ENCODE data around the gene RHOJ. TPM values are rescaled to one million over a fixed set of nuclear protein-coding genes. Genes with fewer than 3 reads are reported as not detected.
"Not testable (repeated sequence)": the region's sequence is repeated elsewhere in the genome, so short reads cannot be mapped to it uniquely, and the experiment has no call there.

RHOJ gene
- total RNA-seq, result not detected

DNA sequence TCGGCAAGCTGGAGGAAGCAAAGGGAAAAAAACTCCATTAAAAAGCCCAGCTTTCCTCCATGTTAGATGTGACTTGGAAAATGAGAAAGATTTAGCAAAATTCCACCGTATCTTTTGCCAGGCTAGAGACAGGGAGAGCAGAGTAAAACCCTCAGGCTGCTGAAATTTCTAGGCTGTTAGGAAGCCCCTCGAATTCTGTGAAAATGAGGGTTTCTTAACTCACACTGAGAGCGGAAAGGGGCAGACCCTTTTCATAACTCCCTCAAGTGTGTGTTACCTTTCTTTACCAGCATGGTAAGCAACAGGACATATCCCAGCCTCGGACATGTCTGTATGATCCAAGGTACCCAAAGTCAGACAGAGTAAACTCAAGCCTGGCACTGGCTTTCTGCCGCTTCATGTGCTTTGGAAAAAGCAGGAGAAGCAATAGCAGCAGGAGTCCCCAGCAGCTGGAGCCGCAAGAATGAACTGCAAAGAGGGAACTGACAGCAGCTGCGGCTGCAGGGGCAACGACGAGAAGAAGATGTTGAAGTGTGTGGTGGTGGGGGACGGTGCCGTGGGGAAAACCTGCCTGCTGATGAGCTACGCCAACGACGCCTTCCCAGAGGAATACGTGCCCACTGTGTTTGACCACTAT lies at the start of gene RHOJ:
TSS of gene RHOJ (plus strand) at position 37 of the 637 bp plus-strand sequence. CDS start at position 464, 427 bp downstream.
- ChIA-PET CTCF (no interaction called here), POLR2A (no interaction called here)
- Mint-ChIP-seq H3K27ac (no peak within 1 kb of the TSS), H3K9me3 (no peaks in the 10 kb centered on the region), H3K27me3 (peaks cover 5% of the 10 kb centered on the region), H3K4me1 (no peaks in the 10 kb centered on the region), H3K4me3 (no peak within 1 kb of the TSS), H3K36me3 (ENCODE audit: low read depth) (no peaks in the 10 kb centered on the region)
- DNase-seq, result no peak

DNA sequence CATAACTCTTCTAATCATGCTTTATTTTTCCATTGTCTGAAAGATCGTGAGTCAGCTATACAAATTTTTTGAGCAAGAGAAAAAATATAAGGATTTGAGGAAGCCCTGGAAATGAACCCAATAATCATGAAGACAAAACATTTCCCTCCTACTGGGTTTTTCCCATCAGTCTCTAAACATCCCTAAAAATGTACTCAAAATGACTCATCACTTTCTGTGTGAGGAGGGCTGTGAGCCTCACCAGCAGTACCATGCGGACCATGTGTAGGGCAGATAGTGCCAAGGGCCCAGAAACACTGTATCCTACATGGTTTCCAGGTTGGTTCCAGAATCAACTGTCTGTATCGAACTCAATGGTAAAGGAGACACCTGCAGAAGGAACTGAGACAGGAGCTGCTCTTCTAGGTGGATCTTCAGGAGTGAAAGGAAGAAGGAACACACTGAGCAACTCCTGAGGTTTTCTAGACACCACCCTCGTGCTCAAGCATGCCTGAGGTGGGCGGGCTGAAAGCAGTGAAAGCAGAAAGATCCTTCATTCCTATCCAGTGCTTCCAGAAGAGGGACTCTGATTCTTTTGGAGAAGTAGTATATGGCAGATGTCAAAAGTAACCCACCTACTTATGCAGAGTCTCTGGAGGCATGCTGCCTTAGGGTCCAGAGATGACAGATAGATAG lies 48.6 kb upstream of the RHOJ start:
- H3K36me3 Mint-ChIP-seq (ENCODE audit: low read depth), result no peaks in the 10 kb centered on the region
- no peaks in the 10 kb centered on the region for H3K27me3 Mint-ChIP-seq
- H3K27ac Mint-ChIP-seq, result no peak overlapping the region
- H3K4me3 Mint-ChIP-seq, result no peak overlapping the region
- no peaks in the 10 kb centered on the region for H3K9me3 Mint-ChIP-seq
- ChIA-PET POLR2A (no interaction called here), CTCF (no interaction called here)
- H3K4me1 Mint-ChIP-seq, result no peaks in the 10 kb centered on the region
- DNase-seq, result no peak

DNA sequence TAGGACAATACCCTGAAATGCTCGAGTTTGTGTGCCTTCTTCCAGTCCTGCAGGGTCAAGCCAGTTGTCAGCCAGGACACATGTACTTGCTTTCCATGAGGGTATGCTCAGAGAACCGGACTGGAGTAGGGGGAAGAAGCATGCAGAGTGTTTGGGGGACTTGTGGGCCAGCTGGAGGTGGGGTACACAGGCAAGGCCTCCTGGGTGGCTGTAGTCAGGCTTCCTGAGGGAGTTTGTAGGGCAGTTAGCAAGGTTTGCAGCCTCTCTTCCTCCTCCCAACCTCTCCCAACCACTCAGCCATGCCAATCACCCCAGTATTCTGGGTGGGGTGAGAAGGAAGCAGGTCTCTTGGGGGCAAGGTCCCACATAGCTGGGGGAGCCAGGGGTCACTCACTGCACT lies 47.0 kb upstream of the RHOJ start:
- CTCF ChIA-PET, result no interaction called here
- no peaks in the 10 kb centered on the region for H3K4me1 Mint-ChIP-seq
- no peak for DNase-seq
- H3K27me3 Mint-ChIP-seq, result no peaks in the 10 kb centered on the region
- POLR2A ChIA-PET, result no interaction called here
- no peaks in the 10 kb centered on the region for H3K9me3 Mint-ChIP-seq
- H3K36me3 Mint-ChIP-seq (ENCODE audit: low read depth), result no peaks in the 10 kb centered on the region
- H3K27ac Mint-ChIP-seq, result no peak overlapping the region
- H3K4me3 Mint-ChIP-seq, result no peak overlapping the region

DNA sequence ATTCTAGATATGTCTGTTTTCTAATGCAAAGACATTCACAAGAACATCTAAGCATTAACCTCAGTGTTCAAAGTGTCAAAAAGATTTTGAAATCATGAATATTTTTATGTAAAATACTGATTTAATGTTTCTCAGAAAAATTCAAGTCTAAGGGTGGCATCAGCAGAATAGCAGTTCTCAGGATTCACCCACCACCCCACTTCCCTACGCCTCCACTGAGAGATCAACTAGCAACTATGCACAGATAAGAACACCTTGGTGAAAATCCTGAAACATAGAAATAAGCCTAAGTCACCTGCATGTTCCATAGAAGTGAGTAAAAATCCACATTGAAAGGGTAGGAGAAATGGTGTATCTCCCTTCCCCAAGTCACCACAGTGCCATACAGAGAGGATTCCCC lies 40.9 kb upstream of the RHOJ start:
- DNase-seq, result no peak
- no peaks in the 10 kb centered on the region for H3K27me3 Mint-ChIP-seq
- no peak overlapping the region for H3K27ac Mint-ChIP-seq
- peaks cover 3% of the 10 kb centered on the region for H3K9me3 Mint-ChIP-seq
- no peak overlapping the region for H3K4me3 Mint-ChIP-seq
- POLR2A ChIA-PET, result no interaction called here
- H3K36me3 Mint-ChIP-seq (ENCODE audit: low read depth), result no peaks in the 10 kb centered on the region
- H3K4me1 Mint-ChIP-seq, result no peaks in the 10 kb centered on the region
- CTCF ChIA-PET, result no interaction called here

DNA sequence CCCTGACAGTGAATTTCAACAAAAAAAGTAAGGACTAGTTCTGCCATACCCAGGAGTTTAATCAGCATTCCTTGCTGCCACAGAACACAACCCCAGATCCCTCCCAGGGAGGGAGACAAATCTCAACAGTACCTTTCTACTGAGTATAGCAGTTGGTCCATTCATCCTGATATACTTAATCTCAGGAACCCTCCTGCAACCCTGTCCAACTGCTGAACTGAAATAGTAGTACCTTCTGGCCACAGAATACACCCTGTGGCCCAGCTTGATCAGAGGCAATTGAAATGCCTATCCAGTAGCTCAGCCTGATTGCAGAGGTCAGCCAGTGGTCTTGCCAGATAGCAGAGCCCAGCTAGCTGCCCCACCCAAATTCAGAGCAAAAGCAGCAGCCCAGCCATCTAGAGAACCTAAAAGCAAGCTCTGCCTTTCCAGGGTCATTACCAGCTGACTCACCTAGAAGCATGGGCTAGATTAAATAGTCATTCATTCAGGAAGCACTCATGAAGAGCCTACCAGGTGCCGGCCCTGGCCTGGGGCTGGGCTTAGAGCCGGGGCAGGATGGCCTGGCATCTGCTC lies 40.0 kb upstream of the RHOJ start:
- Mint-ChIP-seq H3K27me3 (no peaks in the 10 kb centered on the region), H3K36me3 (ENCODE audit: low read depth) (no peaks in the 10 kb centered on the region), H3K4me1 (no peaks in the 10 kb centered on the region), H3K4me3 (no peak overlapping the region), H3K27ac (no peak overlapping the region), H3K9me3 (peaks cover 3% of the 10 kb centered on the region)
- CTCF ChIA-PET, result no interaction called here
- no peak for DNase-seq
- POLR2A ChIA-PET, result no interaction called here

DNA sequence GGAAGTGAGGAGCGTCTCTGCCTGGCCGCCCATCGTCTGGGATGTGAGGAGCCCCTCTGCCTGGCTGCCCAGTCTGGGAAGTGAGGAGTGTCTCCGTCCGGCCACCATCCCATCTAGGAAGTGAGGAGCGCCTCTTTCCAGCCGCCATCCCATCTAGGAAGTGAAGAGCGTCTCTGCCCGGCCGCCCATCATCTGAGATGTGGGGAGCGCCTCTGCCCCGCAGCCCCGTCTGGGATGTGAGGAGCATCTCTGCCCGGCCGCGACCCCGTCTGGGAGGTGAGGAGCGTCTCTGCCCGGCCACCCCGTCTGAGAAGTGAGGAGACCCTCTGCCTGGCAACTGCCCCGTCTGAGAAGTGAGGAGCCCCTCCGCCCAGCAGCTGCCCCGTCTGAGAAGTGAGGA lies 39.0 kb upstream of the RHOJ start:
- DNase-seq; H3K4me3 Mint-ChIP-seq; H3K27ac Mint-ChIP-seq; H3K36me3 Mint-ChIP-seq (ENCODE audit: low read depth); H3K4me1 Mint-ChIP-seq; H3K9me3 Mint-ChIP-seq; POLR2A ChIA-PET; H3K27me3 Mint-ChIP-seq; CTCF ChIA-PET: not testable (repeated sequence)

DNA sequence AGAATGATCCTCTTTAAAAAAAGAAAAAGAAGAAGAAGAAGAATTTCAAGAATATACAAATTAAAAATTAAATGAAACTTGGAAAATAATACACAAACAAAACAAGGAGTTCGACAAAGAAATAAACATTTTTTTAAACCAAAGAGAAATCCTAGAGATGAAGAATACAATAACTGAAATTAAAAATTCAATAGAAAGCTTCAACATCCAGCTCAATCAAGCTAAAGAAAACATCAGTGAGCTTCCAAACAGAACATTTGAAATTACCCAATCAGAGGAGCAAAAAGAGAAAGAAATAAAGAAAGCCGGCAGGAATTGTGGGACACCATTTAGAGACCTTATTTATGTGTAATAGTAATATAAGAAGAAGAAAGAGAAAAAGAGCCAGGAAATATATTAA lies 37.2 kb upstream of the RHOJ start:
- peaks cover 3% of the 10 kb centered on the region for H3K9me3 Mint-ChIP-seq
- DNase-seq, result no peak
- H3K27me3 Mint-ChIP-seq, result peaks cover 8% of the 10 kb centered on the region
- H3K27ac Mint-ChIP-seq, result no peak overlapping the region
- no peak overlapping the region for H3K4me3 Mint-ChIP-seq
- H3K4me1 Mint-ChIP-seq, result no peaks in the 10 kb centered on the region
- POLR2A ChIA-PET, result no interaction called here
- CTCF ChIA-PET, result interaction anchor here (0.7 kb wide), 1 partner anchor 53 kb away, joined by 3 read pairs; no protein-coding TSS in a partner anchor
- H3K36me3 Mint-ChIP-seq (ENCODE audit: low read depth), result no peaks in the 10 kb centered on the region

DNA sequence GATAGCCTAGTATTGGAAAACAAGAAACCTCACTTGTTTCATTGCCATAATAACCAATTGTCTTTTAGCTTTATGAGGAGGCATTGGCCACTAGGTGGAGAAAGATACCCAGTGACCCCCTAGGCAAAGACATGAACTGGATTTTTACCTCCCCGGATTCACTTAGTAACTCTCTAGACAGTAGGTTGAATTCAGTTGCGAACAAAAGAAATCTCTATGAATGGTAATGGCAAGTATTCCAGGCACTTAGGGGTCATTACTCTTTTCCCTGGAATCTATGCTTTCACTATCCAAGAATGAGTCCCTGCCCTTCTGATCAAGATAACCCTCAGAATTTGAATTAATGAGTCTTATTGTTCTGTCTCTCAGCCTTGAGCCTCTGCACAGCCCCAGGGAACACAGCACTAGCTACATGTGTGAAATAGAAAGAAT lies 29.5 kb upstream of the RHOJ start:
- CTCF ChIA-PET, result no interaction called here
- Mint-ChIP-seq H3K4me1 (no peaks in the 10 kb centered on the region), H3K4me3 (no peak overlapping the region), H3K27ac (no peak overlapping the region), H3K9me3 (no peaks in the 10 kb centered on the region), H3K36me3 (ENCODE audit: low read depth) (no peaks in the 10 kb centered on the region), H3K27me3 (peaks cover 7% of the 10 kb centered on the region)
- DNase-seq, result no peak
- POLR2A ChIA-PET, result no interaction called here

DNA sequence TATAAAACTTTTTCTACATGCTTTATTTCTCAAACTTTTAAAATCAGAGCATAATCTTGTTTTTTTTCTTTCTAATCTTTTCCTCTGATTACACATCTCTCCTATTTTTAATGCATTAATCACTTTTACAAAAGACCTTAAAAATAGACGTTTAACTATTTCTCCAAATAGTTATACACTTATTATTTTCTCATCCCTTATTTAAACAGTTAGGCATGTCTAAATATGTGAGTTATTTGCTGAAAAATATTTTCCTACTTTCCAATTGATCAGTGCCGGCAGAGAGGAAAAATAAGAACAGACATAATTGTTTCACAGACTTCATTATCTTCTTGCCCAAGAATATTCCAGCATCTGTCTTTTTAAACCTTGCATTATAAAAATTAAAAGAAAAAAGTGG lies 28.7 kb upstream of the RHOJ start:
- Mint-ChIP-seq H3K36me3 (ENCODE audit: low read depth) (no peaks in the 10 kb centered on the region), H3K27ac (no peak overlapping the region), H3K27me3 (peaks cover 2% of the 10 kb centered on the region), H3K9me3 (no peaks in the 10 kb centered on the region), H3K4me1 (no peaks in the 10 kb centered on the region), H3K4me3 (no peak overlapping the region)
- POLR2A ChIA-PET, result no interaction called here
- CTCF ChIA-PET, result no interaction called here
- DNase-seq, result no peak

DNA sequence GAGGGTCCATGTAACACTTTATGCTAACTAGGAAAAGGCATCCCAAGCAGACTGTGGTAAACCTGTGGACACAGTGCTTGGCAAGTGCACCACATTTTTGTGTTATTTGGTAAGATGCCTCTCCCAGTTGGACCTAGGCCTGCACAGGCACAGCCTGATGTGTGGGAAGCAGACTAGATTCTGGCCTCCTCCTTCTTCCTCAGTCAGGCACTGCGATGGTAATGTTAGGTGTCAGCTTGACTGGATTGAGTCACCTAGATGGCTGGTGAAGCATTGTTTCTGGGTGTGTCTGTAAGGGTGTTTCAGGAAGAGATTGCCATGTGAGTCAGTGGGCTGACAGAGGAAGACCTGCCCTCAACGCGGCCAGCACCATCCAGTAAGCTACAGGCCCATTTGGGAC lies 25.3 kb upstream of the RHOJ start:
- no peak overlapping the region for H3K27ac Mint-ChIP-seq
- ChIA-PET POLR2A (no interaction called here), CTCF (no interaction called here)
- H3K4me1 Mint-ChIP-seq, result no peaks in the 10 kb centered on the region
- no peak overlapping the region for H3K4me3 Mint-ChIP-seq
- DNase-seq, result no peak
- H3K36me3 Mint-ChIP-seq (ENCODE audit: low read depth), result no peaks in the 10 kb centered on the region
- H3K9me3 Mint-ChIP-seq, result no peaks in the 10 kb centered on the region
- no peaks in the 10 kb centered on the region for H3K27me3 Mint-ChIP-seq

DNA sequence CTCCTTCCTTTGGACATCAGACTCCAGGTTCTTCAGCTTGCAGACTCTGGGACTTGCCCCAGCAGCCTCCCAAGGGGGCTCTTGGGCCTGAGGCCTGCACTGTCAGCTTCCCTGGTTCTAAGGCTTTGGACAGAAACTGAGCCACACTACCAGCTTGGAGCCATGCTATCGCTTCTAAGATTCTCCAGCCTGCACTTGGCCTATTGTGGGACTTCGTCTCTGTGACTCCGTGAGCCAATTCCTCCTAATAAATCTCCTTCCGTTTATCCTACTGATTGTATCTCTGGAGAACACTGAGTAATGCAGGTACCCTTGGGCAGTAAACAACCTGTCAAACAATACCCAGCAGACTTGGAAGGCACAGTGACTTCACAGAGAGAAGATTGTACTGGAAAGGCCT lies 24.9 kb upstream of the RHOJ start:
- ChIA-PET CTCF (no interaction called here), POLR2A (no interaction called here)
- Mint-ChIP-seq H3K4me1 (no peaks in the 10 kb centered on the region), H3K4me3 (no peak overlapping the region), H3K27me3 (no peaks in the 10 kb centered on the region), H3K27ac (no peak overlapping the region), H3K9me3 (no peaks in the 10 kb centered on the region), H3K36me3 (ENCODE audit: low read depth) (no peaks in the 10 kb centered on the region)
- no peak for DNase-seq

DNA sequence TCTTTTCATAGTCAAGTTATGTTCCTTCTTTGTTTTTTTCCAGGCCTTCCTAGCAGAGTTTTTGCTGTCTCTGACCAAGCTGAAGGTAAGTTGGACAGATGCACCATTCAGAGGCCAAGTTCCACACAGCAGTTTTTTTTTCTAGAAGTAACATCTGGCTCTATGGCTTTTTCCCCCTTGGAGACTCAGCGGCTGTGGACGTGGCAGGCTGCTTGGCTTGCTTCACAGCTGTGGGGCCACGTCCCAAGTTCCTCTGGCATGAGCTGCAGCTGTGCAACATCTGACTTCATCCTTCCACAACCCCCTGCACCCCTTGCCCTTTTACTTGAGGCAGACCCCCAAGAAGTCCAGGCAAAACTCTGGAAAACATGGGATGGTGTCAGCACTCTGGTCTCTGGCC lies 24.2 kb upstream of the RHOJ start:
- no peaks in the 10 kb centered on the region for H3K4me1 Mint-ChIP-seq
- no peaks in the 10 kb centered on the region for H3K36me3 Mint-ChIP-seq (ENCODE audit: low read depth)
- POLR2A ChIA-PET, result no interaction called here
- H3K9me3 Mint-ChIP-seq, result no peaks in the 10 kb centered on the region
- CTCF ChIA-PET, result no interaction called here
- DNase-seq, result no peak
- H3K4me3 Mint-ChIP-seq, result no peak overlapping the region
- H3K27ac Mint-ChIP-seq, result no peak overlapping the region
- no peaks in the 10 kb centered on the region for H3K27me3 Mint-ChIP-seq

DNA sequence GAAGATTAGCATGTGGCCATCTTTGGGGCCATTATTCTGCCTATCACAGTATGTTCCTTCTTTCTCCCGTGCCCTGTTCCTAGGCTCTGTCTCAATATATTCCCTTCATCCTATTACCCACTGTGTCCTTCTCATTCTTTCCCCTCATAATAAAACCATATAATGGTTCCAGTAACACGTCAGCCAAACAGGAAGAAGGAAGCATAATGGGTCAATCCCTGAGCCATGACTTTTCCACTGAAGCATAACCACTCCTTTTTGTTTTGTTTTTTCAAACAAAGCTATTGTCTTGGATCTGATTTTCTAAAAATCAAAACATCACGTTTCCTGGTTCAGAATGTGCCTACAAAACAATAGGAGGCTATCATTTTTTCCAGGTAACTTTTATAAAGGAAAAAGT lies 21.3 kb upstream of the RHOJ start:
- CTCF ChIA-PET, result no interaction called here

DNA sequence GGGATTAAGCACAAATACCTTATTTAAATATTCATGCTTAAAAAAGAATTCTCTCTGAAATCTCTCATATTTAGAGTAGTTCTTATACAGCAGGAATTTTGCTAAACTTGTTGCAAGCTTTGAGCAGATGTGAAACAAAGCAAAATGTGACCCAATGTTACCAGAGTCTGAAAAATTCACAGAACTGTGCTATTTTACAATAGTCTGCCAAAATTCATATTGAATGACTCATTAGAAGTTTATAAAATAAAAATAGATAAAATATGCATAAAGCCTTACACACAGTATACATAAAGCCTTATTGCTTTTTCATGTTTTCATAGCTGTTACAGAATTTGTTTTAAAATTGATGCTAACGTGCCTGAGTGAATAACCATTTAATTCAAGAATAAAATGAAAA lies 17.8 kb upstream of the RHOJ start:
- no peak overlapping the region for H3K27ac Mint-ChIP-seq

More for the DNA sequence above, 21.3 kb upstream of the RHOJ start:
- no peaks in the 10 kb centered on the region for H3K4me1 Mint-ChIP-seq
- DNase-seq, result no peak
- no peak overlapping the region for H3K27ac Mint-ChIP-seq
- no peaks in the 10 kb centered on the region for H3K9me3 Mint-ChIP-seq
- POLR2A ChIA-PET, result no interaction called here
- H3K36me3 Mint-ChIP-seq (ENCODE audit: low read depth), result no peaks in the 10 kb centered on the region
- no peak overlapping the region for H3K4me3 Mint-ChIP-seq
- H3K27me3 Mint-ChIP-seq, result peaks cover 2% of the 10 kb centered on the region

More for the DNA sequence above, 17.8 kb upstream of the RHOJ start:
- no peaks in the 10 kb centered on the region for H3K36me3 Mint-ChIP-seq (ENCODE audit: low read depth)
- H3K4me1 Mint-ChIP-seq, result no peaks in the 10 kb centered on the region
- DNase-seq, result no peak
- H3K9me3 Mint-ChIP-seq, result no peaks in the 10 kb centered on the region
- peaks cover 2% of the 10 kb centered on the region for H3K27me3 Mint-ChIP-seq
- ChIA-PET POLR2A (no interaction called here), CTCF (no interaction called here)
- H3K4me3 Mint-ChIP-seq, result no peak overlapping the region

All from activated CD4-positive, alpha-beta T cell treated with anti-CD3 and anti-CD28 coated beads, Interleukin-2, amount 10 ng/mL, durations not matched to agents 7 days and 5 days (primary cell).